ENCODE results near the gene C17orf75.

DNA sequence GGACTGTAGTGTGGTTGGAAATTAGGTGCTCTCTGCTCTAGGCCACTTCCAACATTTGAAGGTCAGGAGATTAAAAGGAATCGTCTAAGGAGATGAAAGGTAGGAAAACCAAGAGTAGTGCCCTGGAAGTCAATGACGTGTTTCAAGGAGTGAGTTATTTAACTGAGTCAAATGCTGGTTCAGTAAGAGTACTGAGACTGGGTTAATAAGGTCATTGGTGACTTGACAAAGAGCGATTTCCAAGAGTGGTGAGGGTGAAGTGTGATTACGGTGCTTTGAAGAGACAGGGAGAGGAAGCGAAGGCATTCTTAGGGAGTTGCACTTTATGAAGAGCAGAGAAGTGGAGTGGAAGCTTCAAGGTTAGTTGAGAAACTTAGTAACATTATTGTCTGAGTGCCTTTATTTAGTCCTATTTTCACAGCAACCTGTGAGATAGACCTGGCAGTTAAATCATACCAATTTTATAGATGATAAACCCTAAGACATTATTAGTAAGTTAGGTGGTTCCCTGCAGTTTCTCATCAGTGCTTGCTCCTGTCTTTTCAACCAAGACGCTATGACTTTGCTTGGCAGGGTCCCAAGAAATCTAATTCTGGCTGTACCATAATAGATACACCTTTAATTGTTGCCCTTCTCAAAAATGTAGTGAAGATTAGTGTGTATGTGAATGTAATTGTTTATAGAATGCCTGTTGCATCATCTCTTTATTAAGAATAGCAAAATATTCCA is 13.8 kb upstream of the C17orf75 start:
- TF ChIP-seq POLR2AphosphoS5 (IDR thresholded peaks at IDR 0.05) (no peak), POLR2A (IDR thresholded peaks at IDR 0.05; ENCODE audit: low read depth) (no peak)
